NCI-H2107 (cell line): ENCODE measurements around the gene TRAF1.
A peak's percentile ranks its signal among the peaks of the same experiment; 100 is the strongest.

Experiments
- DNase-seq: peaks from one replicate; lab custom pipeline; 2025; lab: John Stamatoyannopoulos, UW

Gene TRAF1

DNA sequence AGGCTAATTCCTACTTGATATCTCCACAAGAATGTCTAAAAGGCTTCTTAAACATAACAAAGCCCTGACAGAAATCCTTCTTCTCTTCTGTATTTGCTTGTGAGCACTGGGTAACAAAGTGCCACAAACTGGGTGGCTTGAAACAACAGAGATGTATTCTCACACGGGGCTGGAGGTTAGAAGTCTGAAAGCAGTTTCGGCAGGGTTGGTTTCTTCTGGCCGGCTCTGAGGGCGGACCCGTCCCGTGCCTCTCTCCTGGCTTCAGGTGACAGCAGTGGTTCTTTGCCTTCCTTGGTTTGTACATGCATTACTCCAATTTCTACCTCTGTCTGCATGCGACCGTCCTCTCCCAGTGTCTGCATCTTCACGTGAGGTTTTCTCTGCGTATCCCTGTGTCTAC lies 14.0 kb upstream of the TRAF1 start:
- no peak for DNase-seq

DNA sequence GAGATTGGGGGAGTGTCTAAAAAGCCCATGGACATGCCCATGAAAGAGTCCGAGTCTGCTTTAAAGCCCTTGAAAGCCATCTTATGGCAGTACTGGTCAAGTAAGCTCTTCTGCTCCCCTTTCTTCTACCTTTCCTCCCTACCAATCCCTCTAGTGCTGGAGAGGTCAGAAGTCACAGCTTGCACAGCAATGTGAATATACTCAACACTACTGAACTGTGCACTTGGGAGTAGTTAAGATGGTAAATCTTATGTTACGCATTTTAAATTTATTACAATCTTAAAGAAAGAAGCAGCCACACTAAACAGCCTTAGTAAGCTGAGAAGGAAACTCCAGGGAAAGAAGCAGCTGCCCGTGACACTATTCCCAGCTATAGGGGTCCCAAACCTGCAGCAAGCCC lies 12.3 kb upstream of the TRAF1 start:
- no peak for DNase-seq

DNA sequence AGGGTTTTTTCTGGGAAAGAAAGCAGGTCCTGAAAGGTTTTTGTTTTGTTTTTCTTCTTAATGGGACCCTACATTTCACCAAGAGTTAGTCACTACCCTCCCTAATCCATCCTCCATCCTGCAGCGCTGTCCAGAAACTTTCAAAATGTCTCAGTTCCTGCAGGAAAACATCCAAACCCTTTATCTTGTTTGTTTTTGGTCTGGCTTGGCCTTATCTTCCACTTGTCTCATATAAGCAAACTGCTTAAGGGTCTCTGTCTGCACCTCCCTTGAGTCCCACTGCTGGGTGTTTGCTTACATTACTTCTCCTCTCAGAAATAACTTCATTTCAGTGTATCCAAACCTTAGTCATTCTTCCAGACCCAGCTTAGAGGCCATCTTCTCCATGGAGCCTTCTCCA lies 11.0 kb upstream of the TRAF1 start:
- no peak for DNase-seq

DNA sequence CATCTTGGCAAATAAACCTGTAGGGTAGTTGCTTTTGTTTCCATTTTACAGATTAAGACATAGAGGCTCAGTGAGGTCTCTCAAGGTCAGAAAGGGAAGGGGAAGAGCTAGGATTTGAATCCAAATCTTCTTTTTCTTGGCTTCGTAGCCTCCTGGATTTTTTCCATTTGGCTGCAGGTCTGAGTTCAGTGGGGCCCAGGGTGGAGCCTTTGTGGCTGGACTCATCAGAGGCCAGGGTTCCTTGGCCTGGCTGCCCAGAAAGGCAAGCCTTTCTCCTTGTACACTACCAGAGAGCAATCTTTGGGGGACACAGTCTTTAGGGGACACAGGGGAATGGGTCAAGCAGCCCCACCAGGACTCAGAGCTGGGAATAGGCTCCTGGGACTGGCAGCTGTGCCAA lies 10.5 kb upstream of the TRAF1 start:
- no peak for DNase-seq

DNA sequence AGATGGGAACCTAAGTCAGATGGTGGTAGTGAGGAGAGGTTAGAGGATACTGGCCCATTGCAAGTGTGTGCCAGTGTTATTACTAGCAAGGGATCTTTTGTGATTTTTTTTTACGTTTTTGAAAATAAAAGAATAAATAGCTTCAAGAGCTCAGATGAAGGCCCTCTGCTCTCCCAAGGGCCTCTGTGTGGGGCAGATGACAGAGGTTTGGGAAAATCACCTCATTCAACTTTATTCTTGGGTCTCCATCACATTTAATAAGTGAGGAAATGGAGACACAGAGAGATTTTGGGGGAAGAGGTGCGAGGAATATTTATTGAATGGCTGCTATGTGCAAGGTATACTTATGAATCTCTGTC lies 10.1 kb upstream of the TRAF1 start:
- DNase-seq, result no peak

DNA sequence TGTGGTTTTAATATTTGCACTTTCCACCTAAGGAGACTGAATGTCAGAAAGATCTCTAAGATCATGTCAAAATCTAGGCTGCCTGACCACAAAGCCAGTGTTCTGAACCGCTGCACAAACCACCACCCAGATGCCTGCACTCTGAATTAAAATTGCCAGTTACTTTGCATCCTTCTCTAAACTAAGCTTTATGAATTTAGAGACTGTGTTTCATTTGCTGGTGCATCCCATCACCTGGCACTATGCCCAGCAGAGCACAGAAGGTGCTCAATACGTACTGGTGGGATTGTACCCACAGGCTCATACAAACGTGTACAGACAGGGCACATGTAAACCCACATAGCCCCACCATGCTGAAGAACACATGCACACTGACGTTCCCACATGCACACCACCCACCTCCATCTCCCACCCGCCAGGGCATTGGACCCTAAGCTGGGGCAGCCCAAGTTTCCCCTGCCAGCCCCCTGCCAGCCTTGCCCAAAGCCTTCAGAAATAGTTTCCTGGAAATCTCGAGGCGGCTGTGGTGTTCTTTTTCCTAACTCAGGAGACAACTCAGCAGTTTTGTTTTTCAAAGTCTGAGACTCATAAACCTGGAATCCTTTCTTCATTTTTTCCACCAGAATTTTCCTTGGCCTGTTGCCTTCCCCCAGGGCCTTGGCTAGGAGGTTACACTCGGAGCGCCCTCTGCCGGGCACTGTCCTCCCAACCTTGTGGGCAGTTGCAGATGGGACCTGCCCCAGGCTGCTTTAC lies 9.6 kb upstream of the TRAF1 start:
- peak; percentile 55 for DNase-seq

DNA sequence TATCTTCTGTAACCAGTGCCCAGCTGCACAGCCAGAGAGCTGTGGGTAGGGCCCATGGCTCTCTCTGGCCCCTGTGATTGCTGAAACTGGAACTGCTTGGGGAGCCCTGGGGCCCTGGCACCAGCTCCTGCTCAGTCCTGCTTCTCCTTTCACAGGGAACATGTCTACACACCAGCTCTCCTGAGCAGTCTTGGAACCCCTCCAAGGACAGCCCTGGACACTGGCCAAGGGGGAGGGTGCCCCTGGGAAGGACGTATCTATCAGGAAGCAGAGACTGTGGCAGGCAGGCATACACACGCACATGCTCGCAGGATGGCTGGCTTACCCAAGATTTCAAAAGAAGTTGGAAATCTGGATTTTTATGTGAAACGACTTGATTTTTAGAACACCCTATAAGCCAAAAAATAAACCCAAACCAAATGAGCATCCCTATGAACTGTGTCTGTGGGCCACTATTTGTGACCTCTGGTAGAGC lies 8.8 kb upstream of the TRAF1 start:
- peak; percentile 83 for DNase-seq

DNA sequence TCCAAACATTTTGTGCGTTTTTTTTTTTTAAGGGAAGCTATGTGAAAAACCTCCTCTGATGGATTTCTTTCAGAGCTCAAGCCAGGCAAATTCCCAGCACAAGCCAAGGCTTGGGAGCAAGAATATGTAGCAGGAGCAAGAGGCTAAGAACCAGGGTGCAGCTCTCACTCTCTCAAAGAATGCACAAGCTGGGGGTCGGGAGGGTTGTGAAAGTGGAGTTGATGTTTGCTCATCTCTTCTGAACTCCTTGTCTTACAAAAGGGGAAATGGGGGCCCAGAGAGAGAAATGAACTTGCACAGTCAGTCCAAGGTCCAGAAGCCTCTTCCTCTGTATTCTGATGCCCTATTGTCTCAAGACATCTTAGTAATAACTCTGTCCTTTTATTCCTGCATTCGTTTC lies 7.7 kb upstream of the TRAF1 start:
- no peak for DNase-seq

DNA sequence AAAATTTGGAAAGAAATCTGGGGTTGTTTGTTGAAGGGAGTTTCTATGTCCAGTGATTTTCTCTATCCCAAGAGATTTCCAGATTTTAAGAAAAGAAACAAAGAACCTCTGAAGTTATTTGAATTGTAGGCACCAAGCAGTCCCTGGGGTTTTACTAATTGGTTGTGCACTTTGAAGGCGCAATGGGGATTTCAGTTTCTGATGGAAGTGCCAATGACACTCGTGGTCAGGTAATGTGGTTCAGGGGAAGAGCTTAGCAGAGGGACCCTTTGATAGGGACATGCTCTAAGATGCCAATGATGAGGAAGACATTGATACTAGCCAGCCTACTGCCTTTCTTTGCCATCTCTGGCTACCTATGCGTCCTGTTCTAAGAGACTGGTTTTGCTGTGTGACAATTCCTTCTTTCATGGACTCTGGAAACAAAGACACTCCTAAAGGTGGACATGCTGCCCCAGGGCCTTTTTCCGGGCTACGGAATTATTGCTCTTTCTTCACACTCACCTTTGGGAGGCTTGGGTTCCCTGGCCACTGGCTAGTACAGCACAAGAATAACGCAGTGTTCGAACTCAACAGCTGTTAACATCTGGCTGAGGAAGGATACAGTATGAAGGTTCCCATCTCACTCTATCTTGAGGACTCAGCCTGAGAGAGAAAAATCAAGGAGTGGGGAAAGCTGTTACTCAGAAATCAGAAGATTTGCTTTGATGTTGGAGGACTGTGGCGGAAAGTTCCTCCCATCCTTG lies 6.9 kb upstream of the TRAF1 start:
- DNase-seq, result no peak

DNA sequence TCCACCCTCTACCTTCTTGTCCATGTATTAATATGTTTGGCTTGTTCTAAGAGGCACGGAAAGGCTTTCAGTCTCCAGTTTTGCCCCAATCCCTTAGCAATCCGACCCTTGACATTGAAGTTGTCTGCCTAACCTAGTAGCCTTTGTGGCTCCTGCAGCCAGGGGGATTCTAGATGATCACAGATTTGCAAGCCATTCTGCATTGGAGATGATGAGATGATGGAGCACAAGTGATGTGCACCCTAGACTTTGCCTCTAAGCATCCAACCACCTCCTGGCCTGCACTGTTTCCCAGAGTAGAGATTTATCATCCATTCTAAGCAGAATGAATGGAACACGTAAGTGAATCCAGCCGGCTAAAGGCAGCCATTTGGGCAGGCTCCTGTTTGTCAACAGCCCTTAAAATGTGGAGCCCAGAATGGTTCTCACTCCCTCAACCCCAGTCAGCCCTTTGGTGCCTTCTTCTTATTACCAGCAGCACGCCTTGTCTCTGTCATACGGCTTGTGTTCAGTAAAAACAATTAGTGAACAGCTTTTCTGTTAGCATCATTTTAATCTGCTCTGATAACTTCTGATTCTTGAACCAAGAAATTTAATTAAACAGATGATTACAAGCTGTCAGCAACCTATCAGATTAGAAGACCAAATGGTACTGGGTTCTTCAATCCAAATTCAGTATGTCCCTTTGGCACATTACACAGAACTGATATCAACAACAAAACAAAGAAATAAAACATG lies 5.7 kb upstream of the TRAF1 start:
- DNase-seq, result no peak

DNA sequence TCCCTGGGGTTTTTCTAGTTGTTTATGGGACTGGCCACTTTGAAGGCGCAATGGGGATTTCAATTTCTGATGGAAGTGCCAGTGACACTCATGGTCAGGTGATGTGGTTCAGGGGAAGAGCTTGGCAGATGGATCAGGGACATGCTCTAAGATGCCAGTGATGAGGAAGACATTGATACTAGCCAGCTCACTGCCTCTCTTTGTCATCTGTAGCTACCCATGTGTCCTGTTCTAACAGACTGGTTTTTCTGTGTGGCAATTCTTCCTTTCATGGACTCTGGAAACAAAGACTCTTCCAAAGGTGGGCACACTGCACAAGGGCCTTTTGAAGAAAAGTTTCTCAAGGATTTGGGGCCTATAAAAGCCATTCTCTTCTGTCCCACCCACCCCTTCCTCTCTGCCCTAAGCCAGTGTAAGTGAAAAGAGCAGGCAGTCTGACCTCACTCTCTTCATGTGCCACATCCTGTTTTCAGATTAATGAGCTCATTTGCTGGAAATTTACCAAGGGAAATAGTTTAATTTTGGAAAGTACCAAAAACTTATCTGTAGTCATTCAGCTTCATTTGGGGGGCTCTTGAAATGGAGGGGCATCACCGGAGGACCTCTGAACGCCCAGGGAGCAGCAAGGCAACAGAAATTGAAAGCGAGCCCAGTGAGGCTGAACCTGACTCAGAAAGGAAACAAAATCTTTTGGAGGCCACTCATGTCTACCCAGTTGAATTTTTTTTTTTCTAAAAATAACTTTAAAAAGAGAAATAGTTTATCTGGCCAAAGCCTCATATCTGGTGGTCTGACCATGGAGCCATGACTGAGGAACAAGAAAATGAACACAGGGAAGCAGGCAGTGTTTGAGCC lies 4.9 kb upstream of the TRAF1 start:
- DNase-seq, result no peak

DNA sequence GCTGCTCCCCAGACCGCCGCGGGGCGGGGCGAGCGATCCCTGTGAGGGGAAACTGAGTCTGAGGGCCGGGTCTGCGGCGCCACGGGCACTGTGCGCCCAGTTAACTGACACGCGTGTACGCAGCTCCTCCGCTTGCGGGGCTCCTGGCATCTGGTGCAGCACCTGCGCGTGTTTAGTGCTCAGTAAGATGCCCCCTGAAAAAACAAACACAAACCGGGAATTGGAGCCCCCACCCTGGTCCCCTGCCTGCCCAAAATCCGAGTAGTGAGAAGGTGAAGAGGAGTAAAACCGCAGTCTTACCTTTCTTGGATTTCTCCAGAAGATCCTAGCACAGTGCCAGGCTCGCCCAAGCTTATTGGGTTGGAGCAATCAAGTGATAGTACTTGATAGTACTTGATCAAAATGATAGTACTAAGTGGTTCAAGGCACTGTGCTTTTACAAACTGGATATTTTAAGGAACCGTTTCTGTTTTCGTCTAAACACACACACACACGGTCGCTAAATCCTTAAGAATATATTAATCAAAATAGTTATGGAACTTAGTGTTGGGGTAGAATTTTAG lies 2.7 kb upstream of the TRAF1 start:
- DNase-seq, result no peak

DNA sequence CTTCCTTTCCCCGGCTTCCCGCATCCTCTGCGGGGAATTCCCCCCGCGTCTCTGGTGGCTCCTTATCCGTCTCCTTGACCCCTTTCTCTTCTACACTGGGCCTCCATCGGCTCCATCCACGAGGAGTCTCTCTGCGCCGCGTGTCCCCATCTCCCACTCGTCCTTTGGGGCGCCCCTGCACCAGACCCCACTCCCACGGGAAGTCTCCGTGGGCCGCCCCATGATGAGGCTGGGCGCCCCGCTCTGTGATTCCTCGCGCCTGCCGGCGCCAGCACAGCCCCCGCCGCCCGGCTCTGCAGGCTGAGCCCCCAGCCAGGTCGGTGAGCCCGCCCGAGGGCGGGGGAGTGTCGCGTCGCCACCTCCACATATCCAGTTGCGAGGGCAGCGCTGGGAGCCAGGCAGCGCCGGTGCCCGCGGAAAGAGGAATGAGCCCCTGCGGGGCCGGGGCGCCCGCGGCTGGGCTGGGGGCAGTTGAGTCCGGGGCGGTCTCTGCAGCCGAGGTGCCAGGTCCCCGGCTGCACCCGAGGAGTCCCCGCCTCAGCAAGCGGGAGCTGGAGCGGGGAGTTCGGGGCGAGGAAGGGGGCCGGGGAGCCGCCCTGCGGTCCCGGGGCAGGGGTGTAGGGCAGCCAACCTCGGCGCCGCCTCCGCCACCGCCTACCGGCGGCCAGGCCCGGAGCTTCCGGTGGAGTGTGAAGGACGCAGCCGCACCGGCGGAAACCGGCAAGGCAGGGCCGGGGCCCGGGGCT lies 2.1 kb upstream of the TRAF1 start:
- DNase-seq, result peak; percentile 15

DNA sequence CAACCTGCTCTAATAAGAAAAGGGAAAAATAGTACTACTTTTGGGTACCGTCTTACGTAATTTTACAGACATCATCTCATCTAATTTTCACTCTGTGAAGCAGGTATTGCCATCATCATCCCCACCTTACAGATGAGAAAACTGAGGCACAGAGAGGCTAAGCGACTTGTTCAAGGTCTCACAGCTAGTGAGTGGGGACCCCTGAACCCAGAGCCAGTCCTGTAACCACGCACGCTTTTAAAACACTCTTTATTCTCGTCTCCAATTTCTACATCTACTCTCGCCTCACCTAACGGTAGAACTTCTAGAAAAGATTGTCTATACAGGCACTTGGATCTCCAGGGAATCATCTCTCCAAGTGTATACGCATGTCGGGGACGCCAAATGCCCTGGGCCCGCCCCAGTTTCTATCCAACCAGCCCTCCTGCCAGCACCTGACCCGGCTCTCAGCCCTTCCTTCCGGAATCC lies 1.5 kb upstream of the TRAF1 start:
- no peak for DNase-seq

DNA sequence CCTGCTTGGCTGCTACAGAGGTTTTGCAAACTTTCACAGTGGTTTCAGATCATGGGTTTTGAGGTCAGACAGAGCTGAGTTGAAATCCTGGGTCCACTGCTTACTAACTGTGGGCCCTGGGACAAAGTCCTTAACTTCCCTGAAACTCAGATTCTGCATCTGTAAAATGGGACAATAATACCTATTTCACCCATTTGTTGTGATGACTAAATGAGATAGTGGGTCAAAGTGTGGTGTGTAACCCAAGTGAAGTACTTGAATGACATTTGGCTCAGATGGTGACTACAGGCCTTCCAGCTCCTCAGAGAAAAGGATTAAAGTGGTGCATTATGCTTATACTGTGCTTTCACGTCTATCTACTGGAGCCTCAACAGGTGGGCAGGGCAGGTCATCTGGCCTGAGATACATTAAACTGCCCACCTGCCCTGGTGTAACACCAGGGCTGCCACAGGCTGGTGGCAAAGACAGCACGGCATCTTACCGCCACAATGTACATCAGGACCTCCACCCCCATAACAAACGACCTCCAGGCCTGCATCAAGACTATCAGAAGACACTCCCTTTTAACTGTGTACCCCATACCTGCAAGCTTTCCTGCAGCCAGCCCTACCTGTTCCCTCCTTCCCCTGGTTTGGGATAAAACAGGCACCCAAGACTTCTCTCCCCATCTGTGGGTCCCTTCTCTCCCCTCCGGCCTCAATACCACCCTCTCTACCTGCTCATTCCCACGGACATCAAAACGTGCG lies 846 bp upstream of the TRAF1 start:
- no peak for DNase-seq

DNA sequence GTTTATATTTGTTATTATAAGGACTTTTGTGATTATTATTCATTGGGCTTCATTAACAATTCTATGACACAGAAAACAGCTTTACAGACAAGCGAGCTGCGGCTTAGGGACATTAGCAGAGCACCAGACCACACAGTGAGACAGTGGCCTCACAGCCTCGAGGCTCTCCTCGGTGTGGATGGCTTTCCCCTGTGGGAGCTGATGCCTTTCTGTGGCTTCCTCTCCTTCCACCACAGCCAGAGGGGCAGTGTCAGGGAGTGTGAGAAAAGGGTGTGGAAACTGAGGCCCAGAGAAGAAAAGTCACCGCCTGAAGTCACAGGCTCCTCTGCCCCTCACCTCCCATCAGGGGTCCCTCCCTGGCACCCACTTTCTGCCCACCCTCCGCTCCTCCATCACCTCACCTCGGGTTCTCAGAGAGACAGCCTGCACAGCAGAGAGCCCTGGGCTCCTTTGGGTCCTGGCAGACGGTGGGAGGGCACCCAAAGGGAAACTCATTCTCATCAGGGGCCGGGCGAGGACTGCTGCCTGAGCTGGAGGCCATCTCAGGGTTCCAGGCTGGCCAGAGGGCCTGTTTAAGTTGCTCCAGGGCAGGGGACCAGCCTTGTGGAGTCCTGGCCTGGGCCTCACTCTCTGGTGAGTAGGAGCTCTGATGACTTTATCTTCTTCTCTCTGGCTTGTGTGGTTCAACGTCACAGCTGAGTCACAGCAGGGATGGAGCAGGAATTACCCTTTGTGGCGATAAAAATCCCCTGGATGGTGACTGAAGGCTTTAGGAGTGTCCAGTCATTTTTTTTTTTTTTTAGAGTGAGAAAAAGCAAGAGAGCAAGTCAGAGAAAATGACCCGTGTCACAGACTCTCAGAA lies 830 bp downstream of the TRAF1 start:
- no peak for DNase-seq

DNA sequence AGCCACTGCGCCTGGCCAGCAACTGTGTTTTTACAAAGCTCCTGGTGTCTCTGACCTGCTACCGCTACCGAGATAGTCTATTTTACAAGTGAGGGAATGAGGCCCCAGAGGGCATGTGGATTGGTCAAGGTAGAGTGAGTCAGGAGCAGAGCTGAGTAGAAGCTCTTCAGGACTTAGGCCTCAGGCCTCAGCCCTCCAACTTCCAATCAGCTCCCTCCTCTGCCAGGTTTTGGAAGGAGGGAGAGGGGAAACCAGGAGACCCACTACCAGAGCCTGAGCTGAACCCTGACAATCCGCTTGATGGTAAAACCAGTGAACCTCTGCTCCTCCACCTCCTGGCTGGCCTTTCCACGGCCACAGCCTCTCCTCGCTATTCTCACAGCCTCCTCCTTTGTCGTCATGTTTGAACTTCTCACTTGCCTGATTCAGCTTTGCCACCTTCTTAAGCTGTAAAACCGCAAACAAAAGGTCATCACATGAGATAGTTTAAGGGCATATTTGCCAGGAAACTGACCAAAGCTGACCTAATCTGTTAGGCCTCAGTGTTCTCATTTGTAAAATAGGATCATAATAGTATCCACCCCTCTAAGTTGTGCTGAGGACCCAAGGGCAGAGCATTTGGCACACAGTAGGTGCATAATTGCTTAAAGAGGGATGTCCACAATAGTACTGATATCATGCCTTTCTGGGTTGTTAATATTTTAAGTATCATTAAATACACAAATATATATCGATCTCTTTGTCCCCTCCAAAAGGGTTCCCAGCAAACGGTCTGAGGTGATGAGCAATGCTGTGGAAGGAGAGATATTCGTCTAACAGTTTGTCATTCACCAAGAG lies 1.7 kb downstream of the TRAF1 start:
- DNase-seq, result no peak

DNA sequence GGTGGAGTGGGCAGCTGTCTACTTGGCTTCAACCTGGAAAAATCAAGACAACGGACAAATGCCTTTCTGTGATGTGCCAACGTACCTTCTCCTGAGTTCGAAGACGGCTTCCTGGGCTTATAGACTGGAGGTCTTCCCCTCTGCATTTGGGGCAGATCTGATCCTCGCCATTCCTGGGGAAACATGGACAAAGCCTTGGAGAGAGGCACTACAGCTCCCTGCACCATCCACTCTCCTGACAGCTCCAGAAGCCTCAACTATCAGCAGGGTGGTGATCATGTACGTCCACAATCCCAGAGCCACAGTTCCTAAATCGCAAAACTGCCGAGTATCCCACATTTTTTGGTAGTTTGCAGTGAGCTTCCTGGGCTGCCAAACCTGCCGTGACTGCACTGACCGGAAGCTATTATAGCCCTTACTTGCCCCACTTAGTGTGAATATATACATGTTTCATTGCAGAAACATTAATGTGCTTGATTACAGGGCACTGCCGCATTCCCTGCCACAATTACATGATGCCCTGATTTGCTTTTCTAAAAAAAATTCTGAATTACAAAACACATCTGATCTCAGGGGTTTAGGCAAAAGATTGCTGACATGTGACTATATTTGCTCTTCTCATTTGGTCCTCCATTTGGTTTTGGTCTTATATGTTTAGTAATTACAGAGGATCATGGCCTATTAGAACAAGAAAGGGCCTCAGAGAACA lies 2.8 kb downstream of the TRAF1 start:
- DNase-seq, result no peak
